Measurements from ENCODE around the gene TSC22D1.

Gene TSC22D1

DNA sequence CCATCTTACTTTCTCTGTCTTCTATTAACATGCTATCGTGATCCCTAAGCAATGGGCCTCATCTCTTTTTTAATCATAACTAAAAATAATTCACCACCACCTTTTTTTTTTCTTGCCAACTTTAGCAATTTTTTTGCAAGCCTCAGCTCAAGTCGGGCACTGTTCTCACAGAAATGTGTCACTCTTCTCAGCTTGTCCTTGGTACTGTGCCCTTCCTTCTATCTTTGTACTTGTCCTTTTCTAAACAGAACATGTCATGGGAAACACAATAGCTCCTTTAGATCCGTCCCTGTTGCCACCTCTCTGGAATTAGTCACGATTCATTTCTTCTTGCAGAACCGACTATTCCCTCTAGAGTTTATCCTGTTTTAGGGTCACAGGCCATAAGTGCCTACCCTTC is 192.2 kb downstream of the TSC22D1 start:
- DNase-seq (ENCODE audit: low read depth, low spot score) = no peak
- no peak overlapping the region for H3K4me3 ChIP-seq (ENCODE audit: low read depth, low read length)
- TF ChIP-seq, protein P1, sequence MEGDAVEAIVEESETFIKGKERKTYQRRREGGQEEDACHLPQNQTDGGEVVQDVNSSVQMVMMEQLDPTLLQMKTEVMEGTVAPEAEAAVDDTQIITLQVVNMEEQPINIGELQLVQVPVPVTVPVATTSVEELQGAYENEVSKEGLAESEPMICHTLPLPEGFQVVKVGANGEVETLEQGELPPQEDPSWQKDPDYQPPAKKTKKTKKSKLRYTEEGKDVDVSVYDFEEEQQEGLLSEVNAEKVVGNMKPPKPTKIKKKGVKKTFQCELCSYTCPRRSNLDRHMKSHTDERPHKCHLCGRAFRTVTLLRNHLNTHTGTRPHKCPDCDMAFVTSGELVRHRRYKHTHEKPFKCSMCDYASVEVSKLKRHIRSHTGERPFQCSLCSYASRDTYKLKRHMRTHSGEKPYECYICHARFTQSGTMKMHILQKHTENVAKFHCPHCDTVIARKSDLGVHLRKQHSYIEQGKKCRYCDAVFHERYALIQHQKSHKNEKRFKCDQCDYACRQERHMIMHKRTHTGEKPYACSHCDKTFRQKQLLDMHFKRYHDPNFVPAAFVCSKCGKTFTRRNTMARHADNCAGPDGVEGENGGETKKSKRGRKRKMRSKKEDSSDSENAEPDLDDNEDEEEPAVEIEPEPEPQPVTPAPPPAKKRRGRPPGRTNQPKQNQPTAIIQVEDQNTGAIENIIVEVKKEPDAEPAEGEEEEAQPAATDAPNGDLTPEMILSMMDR (IDR thresholded peaks at IDR 0.05; ENCODE audit: low read depth, low read length) = no peak
- in situ Hi-C loops (cut with HindIII; ENCODE audit: low sequenced_read_pairs) = no loop called here

DNA sequence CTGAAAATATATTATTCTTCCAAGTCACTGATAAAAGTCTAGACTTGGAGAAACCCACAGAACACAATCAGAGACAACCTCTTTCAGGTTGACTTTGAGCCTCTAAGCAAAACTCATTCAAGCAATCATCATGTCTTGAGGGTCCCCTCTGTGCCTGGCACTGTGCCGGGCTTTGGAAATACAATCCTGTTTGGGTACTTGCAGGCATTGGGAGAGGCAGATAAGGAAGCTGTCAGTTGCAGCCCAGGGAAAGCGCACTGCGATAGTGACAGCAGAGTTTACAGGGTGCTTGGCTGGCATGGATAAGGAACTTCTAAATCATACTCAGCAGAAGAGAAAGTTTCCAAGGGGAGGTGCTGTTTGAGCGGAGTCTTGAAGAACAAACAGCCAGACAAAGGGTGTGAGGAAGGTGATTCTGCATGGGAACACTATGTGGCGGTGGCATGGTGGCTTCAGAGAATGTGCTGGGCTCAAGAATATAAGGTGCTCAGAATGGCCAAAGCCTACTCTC is 193.4 kb downstream of the TSC22D1 start:
- DNase-seq (ENCODE audit: low read depth, low spot score) = no peak

More for the DNA sequence above, 193.4 kb downstream of the TSC22D1 start:
- H3K4me3 ChIP-seq (ENCODE audit: low read depth, low read length) = no peak overlapping the region
- TF ChIP-seq, protein P1 (IDR thresholded peaks at IDR 0.05; ENCODE audit: low read depth, low read length) = no peak
- in situ Hi-C loops (cut with HindIII; ENCODE audit: low sequenced_read_pairs) = no loop called here

Data from astrocyte of the spinal cord (primary cell).